Right atrium auricular region (tissue), 2 donors: ENCODE results near the gene FHDC1. TPM values are rescaled to one million over a fixed set of nuclear protein-coding genes. Genes with fewer than 3 reads are reported as not detected.

Experiments
- DNase-seq: peaks from one replicate; pipeline ENCODE4 v3.0.0-alpha.2; 2019; ENCODE audit warnings: low spot score
- H3K27ac ChIP-seq, 2 donors: fragments of 200-600 bp; sonication (generic); 1 replicate in 1 of 2; 2 replicates in 1 of 2; pipeline ENCODE4 v1.5.1; 2016 to 2019
- H3K27me3 ChIP-seq, 2 donors: fragments of 200-600 bp; sonication (generic); one replicate each; pipeline versions ENCODE4 v1.5.1 to v1.6.0; 2017 to 2019
- H3K36me3 ChIP-seq: fragments of 200-600 bp; sonication (generic); one replicate; pipeline ENCODE4 v1.5.1; 2016
- H3K4me1 ChIP-seq, 2 donors: fragments of 200-600 bp; sonication (generic); one replicate each; pipeline versions ENCODE4 v1.5.1 to v1.6.0; 2017 to 2019
- H3K4me3 ChIP-seq, 2 donors: fragments of 200-600 bp; sonication (generic); 1 replicate in 1 of 2; 2 replicates in 1 of 2; pipeline ENCODE4 v1.5.1; 2017 to 2019; ENCODE audit warnings: mild to moderate bottlenecking in 1 of 2, moderate library complexity in 1 of 2
- H3K9me3 ChIP-seq, 2 donors: fragments of 200-600 bp; sonication (generic); one replicate each; pipeline ENCODE4 v1.5.1; 2019
- CTCF ChIP-seq, 2 donors: fragments of 200-600 bp; sonication (generic); IDR thresholded peaks; one replicate each; pipeline ENCODE4 v1.5.1; 2019; ENCODE audit warnings: antibody characterized with exemption in 2 of 2
- total RNA-seq, 2 donors: library from RNA; depleted of rRNA; stranded (reverse); fragments of >200 nt; gene quantifications; one replicate each; pipeline ENCODE4 v1.1.0, GENCODE V29; 2016

The FHDC1 gene
- total RNA-seq, 2 donors from 2014 or later = 0.33 to 0.90 TPM

GRCh38 chr4:152981278-152981677 is 45.2 kb downstream of the FHDC1 start:
- DNase-seq = no peak
- TF ChIP-seq CTCF (IDR thresholded peaks at IDR 0.05) = no peak
- H3K9me3 ChIP-seq = no peaks in the 10 kb centered on the region

GRCh38 chr4:152981842-152982241 is 45.7 kb downstream of the FHDC1 start:
- Histone ChIP-seq H3K27me3 (no peaks in the 10 kb centered on the region), H3K36me3 (no peaks in the 10 kb centered on the region), H3K4me3 (no peak overlapping the region), H3K27ac (no peak overlapping the region), H3K9me3 (no peaks in the 10 kb centered on the region), H3K4me1 (no peaks in the 10 kb centered on the region)
- DNase-seq = no peak
- TF ChIP-seq CTCF (IDR thresholded peaks at IDR 0.05) = no peak

More at GRCh38 chr4:152981278-152981677, 45.2 kb downstream of the FHDC1 start:
- no peaks in the 10 kb centered on the region for H3K4me1 ChIP-seq
- H3K27ac ChIP-seq = no peak overlapping the region
- H3K27me3 ChIP-seq = no peaks in the 10 kb centered on the region
- no peaks in the 10 kb centered on the region for H3K36me3 ChIP-seq
- no peak overlapping the region for H3K4me3 ChIP-seq

GRCh38 chr4:152983221-152983620 is 47.1 kb downstream of the FHDC1 start:
- Histone ChIP-seq H3K36me3 (no peaks in the 10 kb centered on the region), H3K27ac (no peak overlapping the region), H3K4me3 (no peak overlapping the region), H3K27me3 (no peaks in the 10 kb centered on the region), H3K4me1 (no peaks in the 10 kb centered on the region), H3K9me3 (no peaks in the 10 kb centered on the region)
- DNase-seq = no peak
- no peak for TF ChIP-seq CTCF (IDR thresholded peaks at IDR 0.05)

- H3K4me3 ChIP-seq = no peak overlapping the region
- no peaks in the 10 kb centered on the region for H3K9me3 ChIP-seq
- no peaks in the 10 kb centered on the region for H3K27me3 ChIP-seq
- no peaks in the 10 kb centered on the region for H3K4me1 ChIP-seq
- TF ChIP-seq CTCF (IDR thresholded peaks at IDR 0.05) = no peak
- H3K36me3 ChIP-seq = no peaks in the 10 kb centered on the region
- no peak for DNase-seq
- no peak overlapping the region for H3K27ac ChIP-seq
Measured at GRCh38 chr4:152983774-152984411, 47.8 kb downstream of the FHDC1 start.

- no peaks in the 10 kb centered on the region for H3K27me3 ChIP-seq
- no peak for DNase-seq
- no peak for TF ChIP-seq CTCF (IDR thresholded peaks at IDR 0.05)
- no peaks in the 10 kb centered on the region for H3K4me1 ChIP-seq
- H3K4me3 ChIP-seq = no peak overlapping the region
- no peaks in the 10 kb centered on the region for H3K36me3 ChIP-seq
- H3K27ac ChIP-seq = no peak overlapping the region
- no peaks in the 10 kb centered on the region for H3K9me3 ChIP-seq
Measured at GRCh38 chr4:152988721-152989553, 52.8 kb downstream of the FHDC1 start.
